GM06990 (cell line): Measurements from ENCODE around the gene SOS2.

Experiments used
- DNase-seq: peaks from one replicate; pipeline ENCODE4 v3.0.0-alpha.2; 2011; ENCODE audit not compliant: insufficient read length; ENCODE audit errors: extremely low read depth
- H3K27me3 ChIP-seq: replicated peaks from 2 replicates; pipeline ENCODE4 v1.6.0; 2011; ENCODE audit warnings: low read length; ENCODE audit not compliant: control insufficient read depth, insufficient read depth
- H3K36me3 ChIP-seq: 2 replicates; pipeline ENCODE4 v1.5.1; 2011; ENCODE audit warnings: low read length; ENCODE audit not compliant: control insufficient read depth, insufficient read depth
- H3K4me3 ChIP-seq: replicated peaks from 2 replicates; pipeline ENCODE4 v1.5.1; 2011; ENCODE audit warnings: low read depth, mild to moderate bottlenecking, control low read depth, low read length
- TF ChIP-seq, protein P1 (sequence below): IDR thresholded peaks from 2 replicates; pipeline ENCODE4 v1.5.1; 2011; ENCODE audit warnings: low read length, control low read depth, mild to moderate bottlenecking, inconsistent platforms; ENCODE audit not compliant: insufficient read depth, poor library complexity, severe bottlenecking

The SOS2 gene

DNA sequence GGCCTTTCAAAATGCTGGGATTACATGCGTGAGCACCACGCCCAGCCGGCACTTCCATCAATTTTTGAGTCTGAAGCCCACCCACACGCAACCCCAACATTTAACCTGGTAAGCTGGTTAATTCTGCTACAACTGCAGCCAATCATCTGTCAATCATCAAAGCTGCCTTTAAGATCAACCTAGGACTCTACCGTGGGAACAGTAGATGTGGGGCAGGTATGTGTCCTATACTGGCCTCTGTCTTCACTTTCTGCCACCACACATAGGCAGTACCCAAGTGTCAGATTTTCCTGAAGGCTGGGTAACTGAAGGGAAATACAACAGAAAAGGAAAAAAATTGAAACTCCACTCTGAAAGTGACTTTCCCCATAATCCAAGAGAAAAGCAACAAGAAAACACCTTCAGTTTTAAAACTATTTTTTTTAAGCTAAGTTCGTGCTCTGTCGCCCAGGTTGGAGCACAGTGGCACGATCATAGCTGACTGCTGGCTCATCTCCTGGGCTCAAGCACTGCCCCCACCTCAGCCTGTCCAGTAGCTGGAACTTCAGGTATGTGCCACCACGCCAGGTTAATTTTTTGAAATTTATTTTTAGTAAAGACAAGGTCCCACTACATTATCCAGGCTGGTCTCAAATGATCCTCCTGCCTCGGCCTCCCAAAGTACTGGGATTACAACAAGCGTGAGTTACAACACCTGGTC, 137.2 kb downstream of the SOS2 start:
- no peak overlapping the region for H3K4me3 ChIP-seq
- TF ChIP-seq, protein P1, sequence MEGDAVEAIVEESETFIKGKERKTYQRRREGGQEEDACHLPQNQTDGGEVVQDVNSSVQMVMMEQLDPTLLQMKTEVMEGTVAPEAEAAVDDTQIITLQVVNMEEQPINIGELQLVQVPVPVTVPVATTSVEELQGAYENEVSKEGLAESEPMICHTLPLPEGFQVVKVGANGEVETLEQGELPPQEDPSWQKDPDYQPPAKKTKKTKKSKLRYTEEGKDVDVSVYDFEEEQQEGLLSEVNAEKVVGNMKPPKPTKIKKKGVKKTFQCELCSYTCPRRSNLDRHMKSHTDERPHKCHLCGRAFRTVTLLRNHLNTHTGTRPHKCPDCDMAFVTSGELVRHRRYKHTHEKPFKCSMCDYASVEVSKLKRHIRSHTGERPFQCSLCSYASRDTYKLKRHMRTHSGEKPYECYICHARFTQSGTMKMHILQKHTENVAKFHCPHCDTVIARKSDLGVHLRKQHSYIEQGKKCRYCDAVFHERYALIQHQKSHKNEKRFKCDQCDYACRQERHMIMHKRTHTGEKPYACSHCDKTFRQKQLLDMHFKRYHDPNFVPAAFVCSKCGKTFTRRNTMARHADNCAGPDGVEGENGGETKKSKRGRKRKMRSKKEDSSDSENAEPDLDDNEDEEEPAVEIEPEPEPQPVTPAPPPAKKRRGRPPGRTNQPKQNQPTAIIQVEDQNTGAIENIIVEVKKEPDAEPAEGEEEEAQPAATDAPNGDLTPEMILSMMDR = no peak

DNA sequence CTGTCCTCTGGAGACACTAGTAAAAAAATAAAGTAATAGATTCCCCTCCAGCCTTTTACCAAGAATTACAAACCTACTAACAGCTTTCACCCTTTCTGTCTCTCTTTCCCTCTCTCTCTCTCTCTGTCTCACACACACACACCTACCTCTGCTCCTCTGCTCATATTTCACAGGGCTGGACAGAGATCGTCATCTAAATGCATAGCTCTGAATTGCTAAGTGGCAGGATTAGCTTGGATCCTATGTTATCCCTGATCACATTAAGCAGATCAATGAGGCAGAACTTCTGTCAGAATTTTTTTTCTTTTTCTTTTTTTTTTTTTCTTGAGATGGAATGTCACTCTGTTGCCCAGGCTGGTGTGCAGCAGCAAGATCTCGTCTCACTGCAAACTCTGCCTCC, 137.9 kb downstream of the SOS2 start:
- TF ChIP-seq, protein P1 = no peak

More for the DNA sequence above, 137.2 kb downstream of the SOS2 start:
- DNase-seq = no peak
- Histone ChIP-seq H3K36me3 (no peaks in the 10 kb centered on the region), H3K27me3 (no peaks in the 10 kb centered on the region)

DNA sequence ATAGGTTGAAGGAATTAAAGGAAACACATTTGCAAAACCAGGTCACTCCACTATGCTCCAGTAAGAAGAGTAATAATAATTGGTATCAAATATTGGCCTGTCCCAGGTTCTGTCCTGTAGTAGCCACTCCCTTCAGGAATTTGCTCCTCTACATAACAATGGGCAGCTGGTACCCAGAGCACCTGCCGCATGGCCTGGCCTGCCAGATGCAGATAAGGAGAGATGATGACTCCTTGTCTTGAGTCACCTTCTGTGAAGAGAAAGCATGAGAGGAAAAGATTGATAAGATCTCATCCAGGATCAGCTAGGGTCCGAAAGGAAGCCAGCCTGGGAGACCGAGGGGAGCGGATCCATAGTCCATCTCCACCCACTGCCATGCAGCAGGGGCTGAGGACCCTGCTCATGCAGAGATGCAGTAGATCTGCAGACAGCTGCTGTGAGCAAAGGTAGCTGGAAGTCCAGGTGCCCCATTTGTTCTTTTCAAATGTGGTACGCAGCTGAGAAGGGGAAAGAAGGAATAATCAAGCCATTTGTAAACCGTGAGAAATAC, 139.3 kb downstream of the SOS2 start:
- Histone ChIP-seq H3K4me3 (no peak overlapping the region), H3K27me3 (no peaks in the 10 kb centered on the region), H3K36me3 (no peaks in the 10 kb centered on the region; the same call in 1 of the 2 replicates)
- TF ChIP-seq, protein P1 = no peak
- DNase-seq = no peak

More for the DNA sequence above, 137.9 kb downstream of the SOS2 start:
- no peaks in the 10 kb centered on the region for H3K36me3 ChIP-seq
- H3K27me3 ChIP-seq = no peaks in the 10 kb centered on the region
- H3K4me3 ChIP-seq = no peak overlapping the region
- no peak for DNase-seq

DNA sequence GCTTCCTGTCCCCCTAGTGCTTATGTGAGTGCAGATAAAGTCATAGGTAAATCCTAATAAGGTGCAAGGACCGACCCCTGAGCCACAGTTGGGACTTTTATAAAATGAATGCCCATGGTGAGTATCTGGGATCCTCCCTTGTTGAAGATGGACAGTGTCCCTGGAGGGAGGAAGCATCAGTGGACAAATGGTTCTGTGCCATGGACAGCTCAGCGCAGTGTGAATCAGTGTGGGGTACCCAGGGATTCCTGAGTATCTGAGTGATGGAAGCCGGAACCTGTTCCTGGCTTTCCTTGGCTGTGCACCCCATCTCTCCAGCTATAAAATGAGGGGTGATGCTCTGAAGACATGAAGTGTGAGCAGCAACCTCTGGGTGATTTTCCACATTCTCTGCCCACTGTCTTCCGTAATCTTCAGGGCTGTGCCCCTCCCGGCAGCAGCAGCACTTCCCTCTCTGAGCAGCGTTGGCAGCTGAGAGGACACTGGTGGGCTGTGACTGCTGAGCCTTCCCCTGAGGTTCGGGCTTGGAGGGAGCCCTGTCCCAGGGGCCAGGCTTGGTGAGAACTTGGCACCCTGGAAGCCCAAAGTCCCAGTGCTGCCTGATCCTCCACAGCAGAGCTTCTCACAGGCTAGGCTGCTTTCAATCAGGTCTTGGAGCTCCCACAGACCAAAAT, 140.0 kb downstream of the SOS2 start:
- Histone ChIP-seq H3K4me3 (no peak overlapping the region), H3K36me3 (no peaks in the 10 kb centered on the region; the same call in 1 of the 2 replicates), H3K27me3 (no peaks in the 10 kb centered on the region)
- TF ChIP-seq, protein P1 = no peak
- DNase-seq = no peak

DNA sequence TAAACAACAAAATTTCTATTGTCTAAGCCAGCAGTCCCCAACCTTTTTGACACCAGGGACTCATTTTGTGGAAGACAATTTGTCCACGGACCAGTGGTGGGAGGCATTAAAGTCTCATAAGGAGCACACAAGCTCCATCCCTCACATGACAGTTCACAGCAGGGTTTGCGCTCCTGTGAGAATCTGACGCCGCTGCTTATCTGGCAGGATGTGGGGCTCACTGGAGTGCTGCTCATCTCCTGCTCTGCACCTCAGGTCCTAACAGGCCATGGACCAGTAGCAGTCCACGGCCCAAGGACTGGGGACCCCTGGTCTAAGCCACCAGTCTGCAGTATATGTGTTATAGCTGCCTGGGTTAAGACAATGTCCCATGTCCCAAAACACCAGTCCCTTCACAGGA, 142.2 kb downstream of the SOS2 start:
- H3K36me3 ChIP-seq = no peaks in the 10 kb centered on the region; the same call in 1 of the 2 replicates
- no peaks in the 10 kb centered on the region for H3K27me3 ChIP-seq
- TF ChIP-seq, protein P1 = no peak
- DNase-seq = no peak
- H3K4me3 ChIP-seq = no peak overlapping the region
